ENCODE results near the gene SOX13.
"Not testable (repeated sequence)": the region's sequence is repeated elsewhere in the genome, so short reads cannot be mapped to it uniquely, and the experiment has no call there.

Gene SOX13

GRCh38 chr1:204088596-204088995 lies 15.7 kb downstream of the SOX13 start:
- H3K4me1 ChIP-seq (ENCODE audit: control insufficient read depth in 1 of 2, insufficient read depth in 1 of 2, low read depth in 1 of 2, low read length in 1 of 2), result no peaks in the 10 kb centered on the region
- TF ChIP-seq CTCF (IDR thresholded peaks at IDR 0.05), result no peak
- H3K27me3 ChIP-seq, result no peaks in the 10 kb centered on the region
- H3K36me3 ChIP-seq, result no peaks in the 10 kb centered on the region
- no peak overlapping the region for H3K4me3 ChIP-seq (ENCODE audit: low read depth in 1 of 2, low read length in 1 of 2)
- H3K9me3 ChIP-seq, result no peaks in the 10 kb centered on the region
- H3K27ac ChIP-seq, result no peak overlapping the region

DNA sequence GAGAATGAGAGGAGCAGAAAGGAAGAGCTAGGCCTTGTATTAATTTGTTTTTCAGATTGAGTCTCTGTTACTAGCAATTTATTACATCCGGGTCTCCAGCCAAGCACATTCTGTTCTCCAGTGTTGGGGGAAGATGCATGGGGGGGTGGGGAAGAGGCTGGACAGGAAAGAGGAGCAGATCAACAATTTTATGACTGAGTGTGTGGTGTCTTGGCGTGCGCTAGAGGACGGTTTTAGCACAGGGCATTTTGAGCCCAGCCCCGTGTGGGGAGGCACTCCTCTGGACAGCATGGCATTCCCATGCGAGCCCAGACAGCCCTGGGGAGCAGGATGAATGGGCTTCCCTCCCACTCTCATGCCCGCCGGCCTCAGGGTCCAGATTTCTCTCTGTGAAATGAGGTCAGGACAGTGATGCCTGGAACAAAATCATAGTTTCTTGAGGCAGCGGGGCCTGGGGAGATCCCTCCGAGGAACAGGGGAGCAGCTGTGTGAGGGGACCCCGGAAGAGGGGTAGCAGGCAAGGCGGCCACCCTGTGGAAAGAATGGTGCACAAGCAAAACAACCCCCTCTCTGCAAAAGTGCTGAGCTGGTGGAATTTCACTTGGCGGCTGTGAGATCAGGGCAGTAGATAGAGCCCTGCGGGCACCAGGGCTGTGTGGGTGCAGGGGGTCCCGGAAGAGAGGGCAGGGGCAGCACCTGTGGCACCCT lies 16.3 kb downstream of the SOX13 start:
- H3K4me3 ChIP-seq (ENCODE audit: low read depth in 1 of 2, low read length in 1 of 2), result no peak overlapping the region

GRCh38 chr1:204090132-204090531 lies 17.2 kb downstream of the SOX13 start:
- H3K4me1 ChIP-seq (ENCODE audit: control insufficient read depth in 1 of 2, insufficient read depth in 1 of 2, low read depth in 1 of 2, low read length in 1 of 2); H3K4me3 ChIP-seq (ENCODE audit: low read depth in 1 of 2, low read length in 1 of 2); H3K9me3 ChIP-seq: not testable (repeated sequence)

More for the DNA sequence above, 16.3 kb downstream of the SOX13 start:
- no peak for TF ChIP-seq CTCF (IDR thresholded peaks at IDR 0.05)
- H3K27me3 ChIP-seq, result no peaks in the 10 kb centered on the region
- H3K27ac ChIP-seq, result no peak overlapping the region
- H3K9me3 ChIP-seq, result no peaks in the 10 kb centered on the region
- no peaks in the 10 kb centered on the region for H3K4me1 ChIP-seq (ENCODE audit: control insufficient read depth in 1 of 2, insufficient read depth in 1 of 2, low read depth in 1 of 2, low read length in 1 of 2)
- no peaks in the 10 kb centered on the region for H3K36me3 ChIP-seq

DNA sequence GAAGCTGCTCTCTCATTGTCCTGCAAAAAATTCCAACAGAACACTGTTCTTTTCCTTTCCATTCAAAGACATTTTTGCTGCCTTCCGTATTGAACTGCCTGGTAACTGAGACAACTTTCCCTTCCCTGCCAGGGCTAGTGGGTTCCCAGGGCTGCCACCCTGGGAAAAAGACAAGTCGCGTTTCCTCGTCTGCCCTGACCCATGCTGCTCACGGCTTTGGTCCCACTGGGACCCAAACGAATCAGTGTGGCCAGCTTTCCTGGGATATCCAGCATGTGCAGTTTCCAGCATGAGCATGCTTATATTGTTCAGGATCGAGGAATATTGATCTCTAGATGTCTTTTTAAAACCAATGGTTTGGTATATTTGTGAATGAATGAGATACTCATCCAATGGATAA lies 18.2 kb downstream of the SOX13 start:
- Histone ChIP-seq H3K27me3 (no peaks in the 10 kb centered on the region), H3K36me3 (no peaks in the 10 kb centered on the region), H3K4me3 (ENCODE audit: low read depth in 1 of 2, low read length in 1 of 2) (no peak overlapping the region), H3K9me3 (no peaks in the 10 kb centered on the region), H3K4me1 (ENCODE audit: control insufficient read depth in 1 of 2, insufficient read depth in 1 of 2, low read depth in 1 of 2, low read length in 1 of 2) (no peaks in the 10 kb centered on the region), H3K27ac (no peak overlapping the region)
- no peak for TF ChIP-seq CTCF (IDR thresholded peaks at IDR 0.05)

More at GRCh38 chr1:204090132-204090531, 17.2 kb downstream of the SOX13 start:
- H3K27ac ChIP-seq, H3K27me3 ChIP-seq, H3K36me3 ChIP-seq: not testable (repeated sequence)

DNA sequence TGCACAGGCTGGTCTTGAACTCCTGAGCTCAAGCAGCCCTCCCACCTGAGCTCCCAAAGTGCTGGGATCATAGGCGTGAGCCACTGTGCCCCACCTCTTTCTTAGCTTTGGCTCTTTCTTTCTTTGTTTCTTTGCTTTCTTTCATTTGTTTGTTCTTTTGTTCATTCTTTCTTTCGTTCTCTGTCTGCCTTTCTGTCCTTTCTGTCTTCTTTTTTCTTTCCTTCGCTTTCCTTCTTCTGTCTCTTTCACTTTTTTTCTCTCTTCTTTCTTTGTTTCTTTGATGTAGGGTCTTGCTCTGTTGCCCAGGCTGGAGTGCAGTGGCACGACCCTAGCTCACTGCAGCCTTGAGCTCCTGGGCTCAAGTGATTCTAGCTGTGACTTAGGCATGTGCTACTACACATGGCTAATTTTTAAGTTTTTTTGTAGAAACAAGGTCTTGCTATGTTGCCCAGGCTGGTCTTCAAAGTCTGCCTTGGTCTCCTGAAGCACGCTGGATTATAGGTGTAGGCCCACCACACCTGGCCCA lies 18.9 kb downstream of the SOX13 start:
- no peaks in the 10 kb centered on the region for H3K9me3 ChIP-seq
- H3K36me3 ChIP-seq, result no peaks in the 10 kb centered on the region
- no peak for TF ChIP-seq CTCF (IDR thresholded peaks at IDR 0.05)
- H3K27ac ChIP-seq, result no peak overlapping the region
- H3K4me3 ChIP-seq (ENCODE audit: low read depth in 1 of 2, low read length in 1 of 2), result no peak overlapping the region
- no peaks in the 10 kb centered on the region for H3K4me1 ChIP-seq (ENCODE audit: control insufficient read depth in 1 of 2, insufficient read depth in 1 of 2, low read depth in 1 of 2, low read length in 1 of 2)
- no peaks in the 10 kb centered on the region for H3K27me3 ChIP-seq

GRCh38 chr1:204092632-204093420 lies 19.9 kb downstream of the SOX13 start:
- no peaks in the 10 kb centered on the region for H3K9me3 ChIP-seq
- H3K27ac ChIP-seq, result no peak overlapping the region
- no peaks in the 10 kb centered on the region for H3K36me3 ChIP-seq
- H3K27me3 ChIP-seq, result no peaks in the 10 kb centered on the region
- no peak for TF ChIP-seq CTCF (IDR thresholded peaks at IDR 0.05)
- H3K4me1 ChIP-seq (ENCODE audit: control insufficient read depth in 1 of 2, insufficient read depth in 1 of 2, low read depth in 1 of 2, low read length in 1 of 2), result no peaks in the 10 kb centered on the region
- H3K4me3 ChIP-seq (ENCODE audit: low read depth in 1 of 2, low read length in 1 of 2), result no peak overlapping the region

All from neutrophil (primary cell).